Hindlimb muscle (tissue), 1 donor: ENCODE results near the gene ST6GALNAC6. TPM values are rescaled to one million over a fixed set of nuclear protein-coding genes. Genes with fewer than 3 reads are reported as not detected.

Source experiments
- polyA plus RNA-seq: library from polyadenylated mRNA; unstranded; fragments of 120-200 nt; gene quantifications from one replicate; pipeline ENCODE4 v1.2.1, GENCODE V29; 2013; ENCODE audit not compliant: insufficient read length

The ST6GALNAC6 gene
- polyA plus RNA-seq, 1 donor = 70.5 TPM

Other genes with a start within 250 kb of the ST6GALNAC6 start
- 1.4 TPM for gene CFAP157, start 192.6 kb downstream of the ST6GALNAC6 start, polyA plus RNA-seq
- gene PTRH1, start 183.9 kb downstream of the ST6GALNAC6 start, polyA plus RNA-seq = 10.3 TPM
- 0.04 TPM for gene TTC16, start 183.5 kb downstream of the ST6GALNAC6 start, polyA plus RNA-seq
- gene TOR2A, start 164.3 kb downstream of the ST6GALNAC6 start, polyA plus RNA-seq = 9.7 TPM
- gene SH2D3C, start 120.9 kb downstream of the ST6GALNAC6 start, polyA plus RNA-seq = 28.2 TPM
- 58.7 TPM for gene CDK9, start 113.6 kb downstream of the ST6GALNAC6 start, polyA plus RNA-seq
- 48.6 TPM for gene FPGS, start 96.7 kb downstream of the ST6GALNAC6 start, polyA plus RNA-seq
- 71.6 TPM for gene ENG, start 44.9 kb downstream of the ST6GALNAC6 start, polyA plus RNA-seq
- 1,359 TPM for gene AK1, start 21.9 kb downstream of the ST6GALNAC6 start, polyA plus RNA-seq
- 46.7 TPM for gene ST6GALNAC4, start 17.4 kb upstream of the ST6GALNAC6 start, polyA plus RNA-seq
- 3.3 TPM for gene PIP5KL1, start 31.2 kb upstream of the ST6GALNAC6 start, polyA plus RNA-seq
- 21.8 TPM for gene DPM2, start 38.3 kb upstream of the ST6GALNAC6 start, polyA plus RNA-seq
- 17.8 TPM for gene EEIG1, start 81.4 kb upstream of the ST6GALNAC6 start, polyA plus RNA-seq
- 7.0 TPM for gene NAIF1, start 167.7 kb upstream of the ST6GALNAC6 start, polyA plus RNA-seq
- 14.9 TPM for gene SLC25A25, start 168.6 kb upstream of the ST6GALNAC6 start, polyA plus RNA-seq
- gene PTGES2, start 228.1 kb upstream of the ST6GALNAC6 start, polyA plus RNA-seq = 38.8 TPM
- gene LCN2, start 249.8 kb upstream of the ST6GALNAC6 start, polyA plus RNA-seq = 1.1 TPM